ENCODE results near the gene CELSR2. TPM values are rescaled to one million over a fixed set of nuclear protein-coding genes. Genes with fewer than 3 reads are reported as not detected.

Gene CELSR2
- total and polyA plus RNA-seq, 2 donors (not counting 1 experiment from before 2014, with no cell fraction given) = 0.57 to 2.7 TPM

DNA sequence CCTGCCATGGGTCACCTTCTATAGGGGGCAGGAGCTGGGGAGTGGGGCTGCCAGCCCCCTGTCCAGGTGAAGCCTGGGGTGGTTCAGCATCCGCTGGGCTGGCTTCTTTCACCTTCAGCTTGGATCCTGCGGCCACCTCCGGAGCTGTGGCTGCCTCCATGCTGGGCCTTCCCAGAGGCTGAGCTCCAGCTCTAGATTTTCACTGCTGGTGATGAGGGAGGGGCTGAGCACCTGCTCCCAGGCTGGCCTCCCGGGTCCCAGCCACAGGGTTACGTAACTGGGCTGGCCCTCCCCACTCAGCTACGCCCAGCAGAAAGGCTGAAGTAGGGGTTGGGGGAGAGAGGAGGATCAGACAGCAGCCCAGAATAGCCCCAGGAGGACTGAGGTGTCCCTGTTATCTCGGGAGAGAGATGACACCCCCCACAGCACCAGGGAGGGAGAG is 57.5 kb downstream of the CELSR2 start, which contains the start of gene MYBPHL:
TSS of gene MYBPHL (minus strand) at position 180 of the 442 bp plus-strand sequence. CDS start at position 160, 20 bp downstream.
- peak within 1 kb of the TSS; percentile 75 for H3K27ac Mint-ChIP-seq
- no peaks in the 10 kb centered on the region for H3K27me3 Mint-ChIP-seq
- Histone ChIP-seq H3K9ac (ENCODE audit: low read length) (peak within 1 kb of the TSS; percentile 46), H3K27me3 (replicated peaks in 1 of 4; ENCODE audit: control extremely low read depth in 1 of 4, control insufficient read depth in 3 of 4, insufficient read depth in 4 of 4, low read length in 3 of 4) (peaks cover 0 to 18% (median 11%) of the 10 kb centered on the region in 4 experiments), H3K9me3 (ENCODE audit: control extremely low read depth in 1 of 3, control insufficient read depth in 2 of 3, insufficient read depth in 1 of 3, low read length in 2 of 3) (no peaks in the 10 kb centered on the region), H3K36me3 (replicated peaks in 1 of 2; ENCODE audit: control extremely low read depth in 1 of 2, control insufficient read depth in 1 of 2, extremely low read depth in 1 of 2, insufficient read depth in 2 of 2, low read length in 1 of 2) (no peaks in the 10 kb centered on the region), H3K4me3 (ENCODE audit: control extremely low read depth in 1 of 5, extremely low read depth in 1 of 5, insufficient read depth in 1 of 5, low read depth in 2 of 5, low read length in 4 of 5) (peak within 1 kb of the TSS in 3 of 5 experiments; percentile 15 to 41 (median 27)), H2AFZ (ENCODE audit: insufficient read depth, low read depth, low read length, poor library complexity, severe bottlenecking) (peak within 1 kb of the TSS; percentile 72), H3K79me2 (ENCODE audit: control insufficient read depth, insufficient read depth, low read length) (no peaks in the 10 kb centered on the region), H4K20me1 (ENCODE audit: control insufficient read depth, insufficient read depth, low read length, poor library complexity, severe bottlenecking) (no peaks in the 10 kb centered on the region), H3K4me2 (replicated peaks; ENCODE audit: low read depth, low read length, poor library complexity, severe bottlenecking) (peak within 1 kb of the TSS; percentile 71), H3K27ac (ENCODE audit: low read length in 2 of 2) (peak within 1 kb of the TSS; percentile 36 to 55), H3K4me1 (ENCODE audit: control insufficient read depth in 2 of 2, insufficient read depth in 2 of 2, low read length in 2 of 2) (peaks cover 19 to 20% of the 10 kb centered on the region in 2 donors)
- CTCF ChIA-PET = interaction anchor here (1.2 to 5.1 kb wide), 5 partner anchors 10 to 92 kb away, joined by 3 to 27 read pairs (median 6); partner anchors contain the start of gene SORT1
- WGBS (ENCODE audit: insufficient coverage) = 95% methylated on average over 3 of the region's 7 CpGs
- DNase-seq (no peak), ATAC-seq (ENCODE audit: low read depth) (no peak)
- H3K4me3 Mint-ChIP-seq = peak within 1 kb of the TSS; percentile 62
- TF ChIP-seq, protein P1, sequence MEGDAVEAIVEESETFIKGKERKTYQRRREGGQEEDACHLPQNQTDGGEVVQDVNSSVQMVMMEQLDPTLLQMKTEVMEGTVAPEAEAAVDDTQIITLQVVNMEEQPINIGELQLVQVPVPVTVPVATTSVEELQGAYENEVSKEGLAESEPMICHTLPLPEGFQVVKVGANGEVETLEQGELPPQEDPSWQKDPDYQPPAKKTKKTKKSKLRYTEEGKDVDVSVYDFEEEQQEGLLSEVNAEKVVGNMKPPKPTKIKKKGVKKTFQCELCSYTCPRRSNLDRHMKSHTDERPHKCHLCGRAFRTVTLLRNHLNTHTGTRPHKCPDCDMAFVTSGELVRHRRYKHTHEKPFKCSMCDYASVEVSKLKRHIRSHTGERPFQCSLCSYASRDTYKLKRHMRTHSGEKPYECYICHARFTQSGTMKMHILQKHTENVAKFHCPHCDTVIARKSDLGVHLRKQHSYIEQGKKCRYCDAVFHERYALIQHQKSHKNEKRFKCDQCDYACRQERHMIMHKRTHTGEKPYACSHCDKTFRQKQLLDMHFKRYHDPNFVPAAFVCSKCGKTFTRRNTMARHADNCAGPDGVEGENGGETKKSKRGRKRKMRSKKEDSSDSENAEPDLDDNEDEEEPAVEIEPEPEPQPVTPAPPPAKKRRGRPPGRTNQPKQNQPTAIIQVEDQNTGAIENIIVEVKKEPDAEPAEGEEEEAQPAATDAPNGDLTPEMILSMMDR (IDR thresholded peaks at IDR 0.05) = no peak
- TF ChIP-seq EZH2 (IDR thresholded peaks at IDR 0.05; ENCODE audit: borderline replicate concordance, insufficient read depth, low read depth, low read length, poor library complexity, severe bottlenecking) = no peak
- no peaks in the 10 kb centered on the region for H3K9me3 Mint-ChIP-seq (ENCODE audit: insufficient read depth)
- peaks cover 14% of the 10 kb centered on the region for H3K4me1 Mint-ChIP-seq
- intact Hi-C loops (cut with micrococcal nuclease) = loop anchor here (1.0 kb wide), 1 partner anchor 24 kb away; the partner anchor contains the start of gene PSRC1
- POLR2A ChIA-PET = no interaction called here

Data from B cell (primary cell).